Kidney capillary endothelial cell (primary cell): Measurements from ENCODE around the gene DOCK2.

Experiments used
- DNase-seq: peaks from one replicate; pipeline ENCODE4 v3.0.0-alpha.2; 2018; ENCODE audit warnings: low spot score

The DOCK2 gene

GRCh38 chr5:170131235-170131634 is 494.2 kb downstream of the DOCK2 start:
- DNase-seq = no peak

- DNase-seq = peak; percentile 94
Observed at GRCh38 chr5:170132269-170132975, 495.3 kb downstream of the DOCK2 start.
